Brain microvascular endothelial cell (primary cell): ENCODE results near the gene LRMDA.

ENCODE experiments used
- DNase-seq: peaks from one replicate; pipeline ENCODE4 v3.0.0-alpha.2; 2020
- H3K27ac ChIP-seq: fragments of 250-450 bp; sonication (Bioruptor Pico); 2 replicates; pipeline ENCODE4 v1.5.1; 2020; ENCODE audit warnings: mild to moderate bottlenecking, moderate library complexity
- H3K27me3 ChIP-seq: fragments of 250-450 bp; sonication (Bioruptor Pico); replicated peaks from 2 replicates; pipeline ENCODE4 v1.5.1; 2020; ENCODE audit warnings: mild to moderate bottlenecking
- H3K36me3 ChIP-seq: fragments of 250-450 bp; sonication (Bioruptor Pico); replicated peaks from 2 replicates; pipeline ENCODE4 v1.5.1; 2020; ENCODE audit warnings: mild to moderate bottlenecking
- H3K4me3 ChIP-seq: 2 replicates; pipeline ENCODE4 v1.5.1; 2011; ENCODE audit warnings: low read depth, mild to moderate bottlenecking, control low read depth, low read length, moderate library complexity
- CTCF ChIP-seq: IDR thresholded peaks from 2 replicates; pipeline ENCODE4 v1.5.1; 2011; ENCODE audit warnings: low read depth, mild to moderate bottlenecking, moderate library complexity, low read length, control low read depth, inconsistent platforms; ENCODE audit errors: missing control alignments
- in situ Hi-C: cut with HindIII; loops from 2 replicates; pipeline ENCODE4 v1.10.0; 2017; ENCODE audit warnings: low sequenced_read_pairs, low pct_ligation_motif_present

Gene LRMDA

GRCh38 chr10:76022366-76022765, 590.9 kb downstream of the LRMDA start:
- H3K36me3 ChIP-seq: no peaks in the 10 kb centered on the region
- no peaks in the 10 kb centered on the region for H3K27me3 ChIP-seq
- in situ Hi-C loops: no loop called here
- H3K27ac ChIP-seq: no peak overlapping the region
- no peak for DNase-seq
- H3K4me3 ChIP-seq: no peak overlapping the region
- TF ChIP-seq CTCF: no peak

- in situ Hi-C loops: no loop called here
- Histone ChIP-seq H3K36me3 (no peaks in the 10 kb centered on the region), H3K27me3 (no peaks in the 10 kb centered on the region), H3K27ac (no peak overlapping the region), H3K4me3 (no peak overlapping the region)
- no peak for DNase-seq
- no peak for TF ChIP-seq CTCF
Measured at GRCh38 chr10:76023007-76023406, 591.6 kb downstream of the LRMDA start.

- in situ Hi-C loops: no loop called here
- no peak for DNase-seq
Measured at GRCh38 chr10:76024460-76025123, 593.2 kb downstream of the LRMDA start.

GRCh38 chr10:76025124-76025477, 593.7 kb downstream of the LRMDA start:
- no peak for TF ChIP-seq CTCF
- Histone ChIP-seq H3K4me3 (no peak overlapping the region), H3K27me3 (no peaks in the 10 kb centered on the region), H3K36me3 (no peaks in the 10 kb centered on the region), H3K27ac (no peak overlapping the region)
- DNase-seq: no peak
- in situ Hi-C loops: no loop called here

More at GRCh38 chr10:76024460-76025123, 593.2 kb downstream of the LRMDA start:
- H3K27me3 ChIP-seq: no peaks in the 10 kb centered on the region
- no peaks in the 10 kb centered on the region for H3K36me3 ChIP-seq
- no peak overlapping the region for H3K27ac ChIP-seq
- no peak for TF ChIP-seq CTCF
- no peak overlapping the region for H3K4me3 ChIP-seq

- in situ Hi-C loops: no loop called here
- no peak for TF ChIP-seq CTCF
- Histone ChIP-seq H3K4me3 (no peak overlapping the region), H3K27ac (no peak overlapping the region), H3K36me3 (no peaks in the 10 kb centered on the region), H3K27me3 (no peaks in the 10 kb centered on the region)
- DNase-seq: no peak
Measured at GRCh38 chr10:76026176-76026771, 594.9 kb downstream of the LRMDA start.

GRCh38 chr10:76026905-76027304, 595.5 kb downstream of the LRMDA start:
- peak; percentile 23 for TF ChIP-seq CTCF
- in situ Hi-C loops: no loop called here
- no peak for DNase-seq

More at GRCh38 chr10:76026905-76027304, 595.5 kb downstream of the LRMDA start:
- H3K27me3 ChIP-seq: no peaks in the 10 kb centered on the region
- no peaks in the 10 kb centered on the region for H3K36me3 ChIP-seq
- H3K4me3 ChIP-seq: no peak overlapping the region
- no peak overlapping the region for H3K27ac ChIP-seq
